LNCAP (cell line): ENCODE results near the gene DNAH9.

Source experiments
- CTCF ChIP-seq: fragments of 450-650 bp; IDR thresholded peaks from 2 replicates; pipeline ENCODE4 v1.5.1; 2017; ENCODE audit warnings: mild to moderate bottlenecking

Gene DNAH9

GRCh38 chr17:11641521-11642275 is 43.4 kb downstream of the DNAH9 start:
- no peak for TF ChIP-seq CTCF

GRCh38 chr17:11642655-11643054 is 44.4 kb downstream of the DNAH9 start:
- no peak for TF ChIP-seq CTCF

- TF ChIP-seq CTCF: no peak
Measured at GRCh38 chr17:11643851-11644250, 45.6 kb downstream of the DNAH9 start.

- peak; percentile 85 for TF ChIP-seq CTCF
Measured at GRCh38 chr17:11644265-11645212, 46.3 kb downstream of the DNAH9 start.

GRCh38 chr17:11645426-11645825 is 47.2 kb downstream of the DNAH9 start:
- no peak for TF ChIP-seq CTCF

GRCh38 chr17:11651089-11651488 is 52.8 kb downstream of the DNAH9 start:
- no peak for TF ChIP-seq CTCF

GRCh38 chr17:11668618-11669017 is 70.3 kb downstream of the DNAH9 start:
- no peak for TF ChIP-seq CTCF
